AG09319 (cell line): ENCODE measurements around the gene TBL3.

Experiments used
- DNase-seq: peaks from one replicate; pipeline ENCODE4 v3.0.0-alpha.2; 2010; ENCODE audit warnings: low read depth; ENCODE audit errors: extremely low read depth
- CTCF ChIP-seq: IDR thresholded peaks from 2 replicates; pipeline ENCODE4 v1.5.1; 2011; ENCODE audit warnings: low read depth, mild to moderate bottlenecking, inconsistent platforms, low read length, moderate library complexity

Gene TBL3

GRCh38 chr16:2028146-2028545, 56.3 kb downstream of the TBL3 start:
- DNase-seq = no peak
- no peak for TF ChIP-seq CTCF

GRCh38 chr16:2028620-2029220, 56.9 kb downstream of the TBL3 start:
- no peak for TF ChIP-seq CTCF
- no peak for DNase-seq

- no peak for DNase-seq
- TF ChIP-seq CTCF = no peak
Measured at GRCh38 chr16:2029350-2029749, 57.5 kb downstream of the TBL3 start.

- no peak for DNase-seq
- TF ChIP-seq CTCF = no peak
Measured at GRCh38 chr16:2030036-2030435, 58.2 kb downstream of the TBL3 start.

- DNase-seq = no peak
Measured at GRCh38 chr16:2031081-2031577, 59.3 kb downstream of the TBL3 start.

More at GRCh38 chr16:2031081-2031577, 59.3 kb downstream of the TBL3 start:
- no peak for TF ChIP-seq CTCF
